Lower leg skin (tissue), 3 donors: ENCODE measurements around the gene CWC15.

Experiments used
- CTCF ChIP-seq, 3 donors: fragments of 450-650 bp; IDR thresholded peaks; one replicate each; pipeline ENCODE4 v1.5.1; 2016; ENCODE audit warnings: antibody characterized with exemption in 3 of 3, mild to moderate bottlenecking in 3 of 3, moderate library complexity in 2 of 3
- POLR2A ChIP-seq, 2 donors: fragments of 450-650 bp; IDR thresholded peaks; one replicate each; pipeline ENCODE4 v1.6.1; 2016 to 2017; ENCODE audit warnings: antibody characterized with exemption in 2 of 2, mild to moderate bottlenecking in 1 of 2, moderate library complexity in 1 of 2

- no peak for TF ChIP-seq POLR2A (IDR thresholded peaks at IDR 0.05)
- TF ChIP-seq CTCF (IDR thresholded peaks at IDR 0.05), result no peak
Measured at GRCh38 chr11:94939346-94939745, 34.0 kb downstream of the CWC15 start.
